Neural progenitor cell (in vitro differentiated cells): ENCODE data around the gene SLC17A1.

ENCODE experiments used
- CTCF ChIP-seq: fragments of 200-600 bp; sonication (generic); IDR thresholded peaks from 2 replicates; pipeline ENCODE4 v1.5.1; 2017; ENCODE audit warnings: antibody characterized with exemption, mild to moderate bottlenecking
- EZH2phosphoT487 ChIP-seq: fragments of 200-600 bp; sonication (generic); IDR thresholded peaks from 2 replicates; pipeline ENCODE4 v1.6.1; 2017; ENCODE audit warnings: antibody characterized with exemption

DNA sequence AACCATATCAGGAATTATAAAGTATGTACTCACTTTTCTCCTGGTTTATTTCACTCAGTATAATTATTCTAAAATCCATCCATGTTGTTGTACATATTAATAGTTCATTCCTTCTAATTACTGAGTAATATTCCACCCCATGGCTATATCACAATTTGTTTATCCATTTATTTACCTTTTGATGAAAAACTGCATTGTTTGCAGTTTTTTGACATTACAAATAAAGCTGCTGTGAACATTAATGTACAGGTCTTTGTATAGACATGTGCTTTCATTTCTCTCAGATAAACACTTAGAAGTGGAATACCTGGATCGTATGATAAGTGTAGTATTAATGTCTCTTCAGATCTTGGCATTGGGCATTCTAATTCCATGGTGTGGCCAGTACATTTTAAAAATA, 38.0 kb upstream of the SLC17A1 start:
- TF ChIP-seq CTCF: no peak
- TF ChIP-seq EZH2phosphoT487: no peak
